Muscle layer of duodenum (tissue), 2 donors: ENCODE data around the gene SIDT1.

ENCODE experiments used
- H3K27ac ChIP-seq: one replicate; pipeline ENCODE4 v1.7.0; 2013; ENCODE audit warnings: mild to moderate bottlenecking, low read length
- H3K27me3 ChIP-seq: one replicate; pipeline ENCODE4 v1.7.0; 2013; ENCODE audit warnings: low read depth, mild to moderate bottlenecking, control low read depth, low read length
- H3K36me3 ChIP-seq, 2 donors: one replicate each; pipeline ENCODE4 v1.7.0; 2013; ENCODE audit warnings: low read length in 2 of 2, control low read depth in 1 of 2, mild to moderate bottlenecking in 1 of 2; ENCODE audit not compliant: insufficient read depth in 2 of 2, control insufficient read depth in 1 of 2
- H3K4me1 ChIP-seq, 2 donors: one replicate each; pipeline ENCODE4 v1.7.0; 2013; ENCODE audit warnings: low read length in 2 of 2, mild to moderate bottlenecking in 2 of 2, control low read depth in 1 of 2, moderate library complexity in 1 of 2; ENCODE audit not compliant: insufficient read depth in 2 of 2, control insufficient read depth in 1 of 2
- H3K4me3 ChIP-seq, 2 donors: one replicate each; pipeline ENCODE4 v1.7.0; 2013; ENCODE audit warnings: low read length in 2 of 2, low read depth in 1 of 2, mild to moderate bottlenecking in 1 of 2
- H3K9me3 ChIP-seq, 2 donors: one replicate each; pipeline ENCODE4 v1.7.0; 2013; ENCODE audit warnings: low read length in 2 of 2, control low read depth in 1 of 2, mild to moderate bottlenecking in 1 of 2; ENCODE audit not compliant: control insufficient read depth in 1 of 2
- donor health status: healthy.

SIDT1 gene

GRCh38 chr3:113546414-113546893, 14.1 kb downstream of the SIDT1 start:
- Histone ChIP-seq H3K27ac (no peak overlapping the region), H3K4me1 (no peaks in the 10 kb centered on the region), H3K27me3 (no peaks in the 10 kb centered on the region)

GRCh38 chr3:113548501-113548900, 16.1 kb downstream of the SIDT1 start:
- no peaks in the 10 kb centered on the region for H3K36me3 ChIP-seq
- H3K9me3 ChIP-seq = peaks cover 0 to 7% of the 10 kb centered on the region in 2 donors

More at GRCh38 chr3:113546414-113546893, 14.1 kb downstream of the SIDT1 start:
- H3K4me3 ChIP-seq = no peak overlapping the region
- peaks cover 3 to 9% of the 10 kb centered on the region in 2 donors for H3K9me3 ChIP-seq
- no peaks in the 10 kb centered on the region for H3K36me3 ChIP-seq

DNA sequence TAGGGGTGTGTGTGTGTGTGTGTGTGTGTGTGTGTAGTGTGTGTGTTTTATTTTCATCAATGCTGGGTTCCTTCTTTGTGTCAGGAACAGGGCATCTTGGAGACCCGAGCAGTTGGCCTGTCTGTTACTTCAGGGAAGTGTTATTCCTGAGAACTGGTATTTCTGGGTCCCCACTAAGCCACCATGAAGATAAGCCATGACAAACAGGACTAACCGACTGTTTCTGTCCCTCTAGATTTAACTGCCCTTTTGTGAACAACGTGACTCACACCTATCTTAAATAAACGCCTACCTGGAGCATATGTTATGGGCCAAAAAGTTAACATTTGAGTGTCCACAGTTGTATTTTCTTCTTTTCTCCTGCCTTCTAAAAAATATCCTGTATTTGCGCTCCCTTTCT, 19.5 kb downstream of the SIDT1 start:
- Histone ChIP-seq H3K36me3 (no peaks in the 10 kb centered on the region), H3K27ac (no peak overlapping the region), H3K9me3 (peaks cover 0 to 7% of the 10 kb centered on the region in 2 donors), H3K4me3 (no peak overlapping the region), H3K4me1 (no peaks in the 10 kb centered on the region), H3K27me3 (no peaks in the 10 kb centered on the region)

More at GRCh38 chr3:113548501-113548900, 16.1 kb downstream of the SIDT1 start:
- H3K4me3 ChIP-seq = no peak overlapping the region
- no peaks in the 10 kb centered on the region for H3K27me3 ChIP-seq
- no peak overlapping the region for H3K27ac ChIP-seq
- H3K4me1 ChIP-seq = no peaks in the 10 kb centered on the region

- Histone ChIP-seq H3K4me1 (no peaks in the 10 kb centered on the region), H3K27me3 (no peaks in the 10 kb centered on the region), H3K4me3 (no peak overlapping the region), H3K36me3 (no peaks in the 10 kb centered on the region), H3K27ac (no peak overlapping the region), H3K9me3 (peaks cover 0 to 7% of the 10 kb centered on the region in 2 donors)
These were observed 20.5 kb downstream of the SIDT1 start for GRCh38 chr3:113552851-113553250.

GRCh38 chr3:113555138-113555537, 22.8 kb downstream of the SIDT1 start:
- Histone ChIP-seq H3K27me3 (no peaks in the 10 kb centered on the region), H3K4me3 (no peak overlapping the region), H3K4me1 (no peaks in the 10 kb centered on the region), H3K9me3 (no peaks in the 10 kb centered on the region), H3K27ac (no peak overlapping the region), H3K36me3 (no peaks in the 10 kb centered on the region)

DNA sequence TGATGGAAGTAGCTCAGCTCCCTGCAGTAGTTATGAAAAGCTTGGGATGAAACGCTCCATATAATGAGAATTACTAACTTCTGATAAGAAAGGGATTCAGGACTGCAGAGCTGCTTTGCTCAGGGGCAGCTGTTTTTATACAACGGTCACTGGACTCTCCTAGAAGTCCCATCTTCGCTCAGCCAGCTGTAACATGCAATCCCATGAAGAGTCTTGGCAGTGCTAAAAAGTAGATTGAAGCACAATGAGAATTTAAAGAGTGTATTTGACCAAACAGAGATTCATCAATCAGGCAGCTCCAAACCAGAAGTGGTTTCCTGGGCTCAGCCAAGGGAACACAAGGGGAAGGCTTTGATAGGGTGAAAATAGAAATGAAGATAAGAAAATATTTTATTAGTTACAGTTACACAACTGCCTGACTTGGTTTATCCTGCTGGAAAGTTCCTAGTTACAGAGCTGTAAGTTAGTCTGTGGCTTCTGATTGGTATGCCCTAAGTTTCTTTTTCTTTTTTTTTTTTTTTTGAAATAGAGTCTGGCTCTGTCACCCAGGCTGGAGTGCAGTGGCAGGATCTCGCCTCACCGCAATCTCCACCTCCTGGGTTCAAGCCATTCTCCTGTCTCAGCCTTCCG, 24.1 kb downstream of the SIDT1 start:
- no peak overlapping the region for H3K27ac ChIP-seq
- no peaks in the 10 kb centered on the region for H3K4me1 ChIP-seq
- no peaks in the 10 kb centered on the region for H3K9me3 ChIP-seq
- no peak overlapping the region for H3K4me3 ChIP-seq
- no peaks in the 10 kb centered on the region for H3K27me3 ChIP-seq
- no peaks in the 10 kb centered on the region for H3K36me3 ChIP-seq

- Histone ChIP-seq H3K9me3 (no peaks in the 10 kb centered on the region), H3K27ac (no peak overlapping the region), H3K4me1 (no peaks in the 10 kb centered on the region), H3K27me3 (no peaks in the 10 kb centered on the region), H3K36me3 (no peaks in the 10 kb centered on the region), H3K4me3 (no peak overlapping the region)
These were observed 24.6 kb downstream of the SIDT1 start for GRCh38 chr3:113556946-113557335.

GRCh38 chr3:113557374-113557773, 25.0 kb downstream of the SIDT1 start:
- H3K36me3 ChIP-seq = no peaks in the 10 kb centered on the region
- no peaks in the 10 kb centered on the region for H3K9me3 ChIP-seq
- no peaks in the 10 kb centered on the region for H3K4me1 ChIP-seq
- H3K27me3 ChIP-seq = no peaks in the 10 kb centered on the region
- no peak overlapping the region for H3K27ac ChIP-seq
- no peak overlapping the region for H3K4me3 ChIP-seq

- H3K9me3 ChIP-seq = no peaks in the 10 kb centered on the region
- no peaks in the 10 kb centered on the region for H3K4me1 ChIP-seq
- H3K27me3 ChIP-seq = no peaks in the 10 kb centered on the region
- no peak overlapping the region for H3K4me3 ChIP-seq
- H3K36me3 ChIP-seq = no peaks in the 10 kb centered on the region
- H3K27ac ChIP-seq = no peak overlapping the region
These were observed 26.7 kb downstream of the SIDT1 start for GRCh38 chr3:113559009-113559408.

GRCh38 chr3:113560271-113560670, 27.9 kb downstream of the SIDT1 start:
- Histone ChIP-seq H3K4me1 (no peaks in the 10 kb centered on the region), H3K27me3 (no peaks in the 10 kb centered on the region), H3K4me3 (no peak overlapping the region), H3K9me3 (no peaks in the 10 kb centered on the region), H3K36me3 (no peaks in the 10 kb centered on the region), H3K27ac (no peak overlapping the region)

DNA sequence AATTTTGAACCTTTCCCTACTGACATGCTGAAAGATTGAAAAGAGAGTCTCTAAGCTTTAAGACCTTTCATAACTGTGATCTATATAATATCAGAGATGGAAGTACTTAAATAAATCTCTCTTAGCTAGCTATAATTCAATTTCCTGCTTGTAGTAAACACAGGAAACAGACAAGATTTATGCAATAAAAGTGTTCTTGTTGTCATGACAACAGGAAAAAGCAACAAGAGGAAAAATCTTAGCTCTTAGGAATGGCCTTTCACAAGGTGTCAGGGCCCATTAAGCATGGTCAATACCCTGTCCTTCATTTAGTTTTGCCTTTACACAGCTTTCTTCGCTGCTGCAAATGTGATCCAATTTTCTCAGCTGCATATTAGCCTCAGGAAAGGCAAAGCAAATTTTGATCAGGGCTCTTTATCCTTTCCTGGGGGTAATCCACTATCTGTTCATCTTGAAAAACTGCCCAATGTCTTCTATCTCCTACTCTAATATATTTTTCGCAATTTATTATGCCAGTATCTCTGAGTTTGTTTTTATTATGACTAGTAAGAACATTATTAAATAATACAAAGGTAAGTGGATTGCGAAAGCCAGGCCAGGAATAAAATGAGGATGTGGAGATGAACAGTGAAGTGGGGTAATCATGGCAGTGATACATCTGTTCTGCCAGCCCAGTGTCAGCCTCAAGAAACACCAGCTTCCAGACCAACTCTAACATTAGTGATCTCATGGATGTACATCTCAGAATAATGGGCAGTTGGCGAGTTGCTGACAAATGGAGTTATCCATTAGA, 28.7 kb downstream of the SIDT1 start:
- no peaks in the 10 kb centered on the region for H3K4me1 ChIP-seq
- H3K4me3 ChIP-seq = no peak overlapping the region
- no peaks in the 10 kb centered on the region for H3K9me3 ChIP-seq
- no peaks in the 10 kb centered on the region for H3K27me3 ChIP-seq
- H3K36me3 ChIP-seq = no peaks in the 10 kb centered on the region
- no peak overlapping the region for H3K27ac ChIP-seq
